OCI-LY7 (cell line): ENCODE data around the gene SRP54. TPM values are rescaled to one million over a fixed set of nuclear protein-coding genes. Genes with fewer than 3 reads are reported as not detected.

Experiments used
- BruUV-seq: library from RNA; stranded (reverse); fragments of 400-500 nt; replicated peaks from 2 replicates; lab custom pipeline; 2021; lab: Mats Ljungman, UMichigan
- CTCF ChIA-PET: fragments of 300-600 bp; sonication (Branson Sonifier 250); formaldehyde crosslinking; loops from one replicate; lab custom pipeline; 2022; ENCODE audit warnings: antibody characterized with exemption; ENCODE audit not compliant: unreplicated experiment; lab: Charles Lee
- POLR2A ChIA-PET: fragments of 300-600 bp; sonication (Branson Sonifier 250); formaldehyde crosslinking; loops from one replicate; lab custom pipeline; 2022; ENCODE audit warnings: antibody characterized with exemption; lab: Charles Lee
- DNase-seq: peaks from one replicate; pipeline ENCODE4 v3.0.0-alpha.2; 2015; ENCODE audit warnings: low spot score
- H2AFZ ChIP-seq: fragments of 200-600 bp; sonication (generic), shearing (Covaris generic); 2 replicates; pipeline ENCODE4 v1.6.1; 2014; ENCODE audit warnings: mild to moderate bottlenecking, antibody characterized with exemption, low read length, moderate library complexity
- H3K27ac ChIP-seq: fragments of 200-600 bp; sonication (generic); 2 replicates; pipeline ENCODE4 v1.5.1; 2014; ENCODE audit warnings: mixed run types, low read depth, mild to moderate bottlenecking, moderate library complexity, low read length, inconsistent platforms; ENCODE audit not compliant: poor library complexity, severe bottlenecking
- H3K36me3 ChIP-seq: fragments of 200-600 bp; sonication (generic); 2 replicates; pipeline ENCODE4 v1.6.1; 2014; ENCODE audit warnings: mild to moderate bottlenecking, antibody characterized with exemption, low read length, moderate library complexity, mixed read lengths; ENCODE audit not compliant: insufficient read depth
- H3K4me1 ChIP-seq: fragments of 200-600 bp; sonication (generic); 2 replicates; pipeline ENCODE4 v1.5.1; 2014; ENCODE audit warnings: mild to moderate bottlenecking, low read length; ENCODE audit not compliant: insufficient read depth, poor library complexity, severe bottlenecking
- H3K4me2 ChIP-seq: fragments of 200-600 bp; sonication (generic); 2 replicates; pipeline ENCODE4 v1.6.1; 2014; ENCODE audit warnings: mild to moderate bottlenecking, low read length
- H3K4me3 ChIP-seq: fragments of 200-600 bp; sonication (generic); 2 replicates; pipeline ENCODE4 v1.5.1; 2014; ENCODE audit warnings: mild to moderate bottlenecking, low read depth, low read length; ENCODE audit not compliant: poor library complexity, severe bottlenecking
- H3K79me2 ChIP-seq: fragments of 200-600 bp; sonication (generic); 2 replicates; pipeline ENCODE4 v1.6.1; 2016; ENCODE audit warnings: low read depth, mild to moderate bottlenecking, low read length, moderate library complexity, mixed read lengths; ENCODE audit not compliant: insufficient read depth
- H3K9me2 ChIP-seq: fragments of 200-600 bp; sonication (generic); 2 replicates; pipeline ENCODE4 v1.6.1; 2016; ENCODE audit warnings: mild to moderate bottlenecking, low read length, mixed read lengths; ENCODE audit not compliant: insufficient read depth
- H3K9me3 ChIP-seq: fragments of 200-600 bp; sonication (generic); 2 replicates; pipeline ENCODE4 v1.6.1; 2014; ENCODE audit warnings: mild to moderate bottlenecking, mixed run types, low read length, mixed read lengths
- H4K20me1 ChIP-seq: fragments of 200-600 bp; sonication (generic); 2 replicates; pipeline ENCODE4 v1.6.1; 2014; ENCODE audit warnings: mild to moderate bottlenecking, antibody characterized with exemption, low read length, moderate library complexity, mixed read lengths; ENCODE audit not compliant: insufficient read depth
- CTCF ChIP-seq: fragments of 200-600 bp; sonication (generic); conservative IDR thresholded peaks from 2 replicates; pipeline ENCODE4 v1.5.1; 2014; ENCODE audit warnings: mild to moderate bottlenecking, antibody characterized with exemption, low read length, moderate library complexity, mixed read lengths
- EZH2phosphoT487 ChIP-seq: fragments of 200-600 bp; sonication (generic); IDR thresholded peaks from 2 replicates; pipeline ENCODE4 v1.6.1; 2018; ENCODE audit warnings: low read depth, borderline replicate concordance, mild to moderate bottlenecking, mixed run types, antibody characterized with exemption, low read length, moderate library complexity, mixed read lengths
- intact Hi-C: fragments of 100-400 bp; cut with micrococcal nuclease; formaldehyde crosslinking; loops from one replicate; pipeline ENCODE4 v1.10.0; 2022; ENCODE audit not compliant: unreplicated experiment
- total RNA-seq, 2 experiments: library from RNA; depleted of rRNA in 1 of 2; stranded (reverse); fragments of >200 nt in 1 of 2; shearing (Covaris generic) in 1 of 2; gene quantifications; 2 replicates each; pipeline ENCODE4 v1.2.3, GENCODE V29; 2014 to 2022

SRP54 gene
- total RNA-seq, 2 experiments from 2014 or later, result 50.9 to 86.0 TPM

- DNase-seq, result no peak
- CTCF ChIA-PET, result no interaction called here
- intact Hi-C loops, result no loop called here
- Histone ChIP-seq H3K4me3 (no peak overlapping the region), H3K4me1 (no peaks in the 10 kb centered on the region), H3K36me3 (peaks cover 13% of the 10 kb centered on the region; the same call in 1 of the 2 replicates), H3K4me2 (no peak overlapping the region), H3K9me2 (no peaks in the 10 kb centered on the region), H3K27ac (no peak overlapping the region), H3K79me2 (no peaks in the 10 kb centered on the region), H4K20me1 (no peaks in the 10 kb centered on the region), H3K9me3 (no peaks in the 10 kb centered on the region), H2AFZ (no peak overlapping the region)
- no peak for TF ChIP-seq EZH2phosphoT487
- no peak for TF ChIP-seq CTCF
- no TSS peak for BruUV-seq
- POLR2A ChIA-PET, result interaction anchor here (0.6 to 1.1 kb wide), 3 partner anchors 45 to 1241 kb away, joined by 3 read pairs; no protein-coding TSS in a partner anchor
These were observed 85.6 kb downstream of the SRP54 start for GRCh38 chr14:35068238-35069012.

- Histone ChIP-seq H3K9me2 (no peaks in the 10 kb centered on the region), H3K36me3 (peaks cover 13% of the 10 kb centered on the region; the same call in 1 of the 2 replicates), H4K20me1 (no peaks in the 10 kb centered on the region), H2AFZ (no peak overlapping the region), H3K4me1 (no peaks in the 10 kb centered on the region), H3K4me3 (no peak overlapping the region), H3K9me3 (no peaks in the 10 kb centered on the region), H3K79me2 (no peaks in the 10 kb centered on the region), H3K4me2 (no peak overlapping the region), H3K27ac (no peak overlapping the region)
- ChIA-PET POLR2A (no interaction called here), CTCF (no interaction called here)
- DNase-seq, result no peak
- TF ChIP-seq CTCF, result no peak
- no peak for TF ChIP-seq EZH2phosphoT487
- BruUV-seq, result no TSS peak
- intact Hi-C loops, result no loop called here
These were observed 89.4 kb downstream of the SRP54 start for GRCh38 chr14:35072226-35072625.

- Histone ChIP-seq H3K9me2 (no peaks in the 10 kb centered on the region), H3K4me3 (no peak overlapping the region), H2AFZ (no peak overlapping the region), H4K20me1 (no peaks in the 10 kb centered on the region), H3K79me2 (no peaks in the 10 kb centered on the region), H3K4me2 (no peak overlapping the region), H3K36me3 (peaks cover 6% of the 10 kb centered on the region; the same call in 1 of the 2 replicates), H3K27ac (no peak overlapping the region), H3K4me1 (no peaks in the 10 kb centered on the region), H3K9me3 (no peaks in the 10 kb centered on the region)
- no TSS peak for BruUV-seq
- ChIA-PET POLR2A (interaction anchor here (0.8 to 1.2 kb wide), 2 partner anchors 32 to 474 kb away, joined by 3 to 4 read pairs; no protein-coding TSS in a partner anchor), CTCF (no interaction called here)
- intact Hi-C loops, result no loop called here
- no peak for TF ChIP-seq EZH2phosphoT487
- TF ChIP-seq CTCF, result no peak
- DNase-seq, result no peak
These were observed 90.7 kb downstream of the SRP54 start for GRCh38 chr14:35073486-35073885.
